Stimulated activated CD8-positive, alpha-beta memory T cell treated with anti-CD3 and anti-CD28 coated beads, Interleukin-4, amount 100 ng/mL, for 4 hours (primary cell): ENCODE measurements around the gene ZNF318.
A peak's percentile ranks its signal among the peaks of the same experiment; 100 is the strongest.
"Not testable (repeated sequence)": the region's sequence is repeated elsewhere in the genome, so short reads cannot be mapped to it uniquely, and the experiment has no call there.

Experiments used
- DNase-seq, 2 donors: peaks; one replicate each; pipeline ENCODE4 v3.0.0-alpha.2; 2020; ENCODE audit warnings: low read depth in 2 of 2, low spot score in 1 of 2

ZNF318 gene

GRCh38 chr6:43336382-43336781 is 33.1 kb downstream of the ZNF318 start:
- DNase-seq, result no peak

DNA sequence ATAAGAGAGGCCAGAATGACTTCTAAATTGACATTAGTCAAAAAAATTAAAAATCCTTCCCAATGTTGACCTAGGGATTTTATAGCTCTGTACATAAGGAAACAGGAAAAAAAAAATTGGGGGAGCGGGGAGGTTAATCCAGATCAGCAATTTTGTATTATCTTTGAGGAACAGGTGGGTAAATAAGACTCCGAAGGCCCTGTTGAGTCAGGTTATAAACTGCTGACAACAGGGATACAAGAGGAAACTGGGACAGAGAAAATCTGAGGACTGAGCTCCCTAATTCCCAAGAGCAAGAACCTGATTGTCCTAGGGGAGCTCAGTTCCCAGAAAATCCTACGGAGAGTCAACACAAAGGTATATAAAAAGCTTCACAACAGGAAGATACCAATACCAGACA is 34.0 kb downstream of the ZNF318 start:
- no peak for DNase-seq

GRCh38 chr6:43334466-43335095 is 34.9 kb downstream of the ZNF318 start:
- no peak for DNase-seq

DNA sequence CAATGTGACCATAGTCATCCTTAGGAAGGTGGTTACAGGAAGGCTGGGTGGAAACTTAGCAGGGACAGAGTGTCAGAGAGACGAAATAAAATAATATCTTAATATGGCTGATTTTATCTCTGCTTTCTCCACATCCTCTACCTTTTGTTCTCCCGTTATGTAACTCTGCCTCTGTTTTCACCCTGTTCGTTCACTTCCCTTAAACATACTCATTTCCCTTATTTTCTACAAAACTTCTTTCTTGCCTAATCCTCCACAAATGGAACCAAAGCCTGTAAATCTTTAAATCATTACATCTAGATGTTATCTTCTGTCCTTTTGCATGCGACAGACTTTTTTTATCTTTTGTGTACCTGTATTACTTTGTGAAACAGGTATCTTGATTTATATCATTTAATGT is 37.6 kb downstream of the ZNF318 start:
- DNase-seq, result no peak

DNA sequence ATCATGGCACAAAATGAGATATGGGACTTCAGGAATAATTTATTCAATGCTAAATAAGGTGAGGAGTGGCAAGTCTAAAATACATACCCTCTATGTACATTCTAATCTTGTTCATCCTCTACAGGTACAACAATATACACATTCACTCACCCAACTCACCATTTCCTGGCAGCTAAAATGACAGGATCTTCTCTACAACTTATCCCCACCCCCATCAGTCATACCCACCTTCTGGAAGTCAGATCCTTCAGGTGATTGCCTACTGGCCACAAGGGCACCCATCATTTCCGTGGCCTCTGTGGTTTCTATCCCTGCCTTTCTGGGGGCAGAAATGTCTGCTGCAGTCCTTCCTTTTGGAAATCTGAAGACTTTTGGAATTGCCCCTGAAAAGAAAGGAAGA is 38.0 kb downstream of the ZNF318 start:
- no peak for DNase-seq

DNA sequence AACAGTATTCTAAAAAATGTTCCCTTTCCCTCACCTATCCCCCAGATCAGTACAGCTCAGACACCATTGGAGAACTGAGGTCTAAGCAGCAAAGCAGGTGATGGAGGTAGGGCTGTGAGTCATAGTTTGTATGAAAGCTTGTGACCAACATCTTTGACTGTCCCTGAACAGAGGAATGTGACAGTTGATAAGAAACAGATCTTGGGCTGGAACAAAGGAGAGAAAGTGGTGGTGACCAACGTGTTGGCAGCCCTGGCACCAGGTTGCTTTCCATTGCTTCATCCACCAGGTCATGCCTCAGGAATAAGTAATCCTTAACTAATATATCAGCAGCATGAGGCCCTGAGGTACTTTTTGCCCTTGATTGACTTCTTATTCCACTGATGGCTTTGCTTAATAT is 40.9 kb downstream of the ZNF318 start:
- no peak for DNase-seq

GRCh38 chr6:43325876-43326275 is 43.6 kb downstream of the ZNF318 start:
- DNase-seq, result no peak

- no peak for DNase-seq
Measured at GRCh38 chr6:43318011-43318410, 51.4 kb downstream of the ZNF318 start.

DNA sequence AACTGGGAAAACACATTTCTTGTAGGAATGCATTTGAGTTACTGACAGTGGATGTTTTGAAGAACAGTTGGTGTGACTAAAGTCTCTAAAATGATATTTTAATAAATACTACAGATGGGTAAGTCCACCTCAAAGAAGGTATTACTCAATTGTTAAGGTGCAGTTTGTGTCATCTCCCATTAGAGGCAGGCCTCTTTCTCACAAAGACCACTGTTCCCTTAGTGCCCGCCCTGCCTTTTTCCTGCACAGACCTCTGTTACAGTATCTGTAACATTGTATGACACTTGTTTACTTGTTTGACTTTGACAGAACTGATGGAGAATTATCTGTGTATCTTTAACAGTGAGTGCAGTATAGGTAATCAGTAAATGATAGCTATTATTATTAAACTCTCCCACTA is 55.6 kb downstream of the ZNF318 start:
- no peak for DNase-seq

- DNase-seq, result no peak
Measured at GRCh38 chr6:43311666-43312065, 57.8 kb downstream of the ZNF318 start.

GRCh38 chr6:43310624-43311023 is 58.8 kb downstream of the ZNF318 start:
- DNase-seq, result no peak

DNA sequence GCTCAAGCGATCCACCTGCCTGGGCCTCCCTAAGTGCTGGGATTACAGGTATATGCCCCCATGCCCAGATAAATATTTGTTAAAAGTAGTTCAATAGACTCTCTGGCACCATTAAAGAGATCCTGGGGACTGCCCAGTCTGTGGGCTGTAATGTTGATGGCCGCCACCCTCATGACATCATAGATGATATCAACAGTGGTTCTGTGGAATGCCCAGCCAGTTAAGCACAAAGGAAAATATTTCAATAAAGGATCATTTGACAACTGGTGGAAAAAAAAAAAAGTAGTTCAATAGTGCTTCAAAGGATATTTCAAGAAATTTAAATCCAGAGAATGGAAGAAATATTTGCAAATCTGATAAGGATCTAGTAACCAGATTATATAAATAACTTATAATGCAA is 59.3 kb downstream of the ZNF318 start:
- no peak for DNase-seq

DNA sequence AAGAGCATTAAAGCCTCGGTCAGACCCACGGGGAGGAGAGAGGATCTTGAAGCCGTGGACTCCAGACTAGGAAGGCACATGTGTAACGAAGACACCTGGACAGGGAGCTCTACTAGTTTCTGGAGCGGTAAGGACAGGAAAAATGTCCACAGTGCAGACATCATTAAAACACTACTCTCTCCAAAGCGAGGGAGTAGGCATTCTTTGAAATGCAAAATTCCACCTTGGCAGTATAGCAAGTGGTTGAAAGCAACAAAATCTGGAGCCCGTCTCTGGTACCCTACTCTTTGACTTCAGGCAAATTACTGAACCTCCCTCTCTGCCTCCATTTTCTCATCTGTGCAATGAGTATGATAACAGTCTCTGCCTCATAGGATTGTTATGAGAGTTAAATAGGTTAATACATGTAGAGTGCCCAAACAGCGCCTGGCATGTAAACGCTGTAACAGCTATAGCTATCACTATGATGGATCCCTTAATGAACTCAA is 60.4 kb downstream of the ZNF318 start:
- no peak for DNase-seq

DNA sequence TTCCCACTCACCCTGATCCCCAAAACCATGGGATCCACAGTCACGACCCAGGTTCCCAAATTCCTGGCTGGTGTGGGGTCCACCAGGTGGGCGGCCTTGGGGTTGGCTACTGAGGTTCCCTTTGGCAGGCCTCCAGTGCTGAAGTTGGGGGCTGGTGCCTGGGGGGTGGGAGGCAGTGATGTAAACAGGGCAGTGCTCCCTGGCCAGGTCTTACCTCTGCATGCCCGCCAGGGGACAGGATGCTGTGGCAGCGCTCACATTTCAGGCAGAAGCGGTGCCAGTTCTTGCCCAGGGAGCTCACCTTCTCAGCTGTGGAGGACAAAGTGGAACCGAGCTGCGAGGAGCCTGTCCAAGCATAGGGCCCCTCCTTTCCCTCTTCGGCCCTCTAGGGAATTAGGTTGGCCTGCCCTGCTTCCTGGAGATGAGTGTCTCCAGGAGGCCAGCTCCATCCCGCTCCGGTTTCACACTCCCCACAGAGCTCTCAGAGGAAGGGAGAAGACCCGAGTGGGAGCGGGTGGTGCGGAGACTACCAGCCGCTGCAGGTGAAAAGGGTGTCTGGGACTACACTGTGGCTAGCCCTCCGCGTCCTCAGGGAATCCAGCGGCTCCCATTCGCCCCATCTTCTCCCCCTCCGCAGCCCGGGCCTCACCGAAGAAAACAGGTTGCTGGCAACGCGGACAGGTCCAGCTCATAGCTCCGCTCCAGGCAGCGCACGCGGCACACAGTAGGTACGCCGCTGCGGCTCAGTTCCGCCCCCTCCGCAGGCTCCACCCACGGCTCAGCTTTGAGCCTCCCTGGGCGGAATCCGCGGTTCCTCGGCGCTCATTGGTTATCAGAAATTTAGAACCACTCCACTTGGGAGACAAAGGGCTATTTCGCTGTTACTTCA is 61.1 kb downstream of the ZNF318 start, which contains the start of gene CRIP3:
Gene CRIP3 (minus strand): TSS at position 726 of the 889 bp plus-strand sequence. CDS start 34 bp downstream, at position 692.
- peak in 1 of 2 donors; percentile 11 for DNase-seq

- no peak for DNase-seq
Measured at GRCh38 chr6:43307451-43308100, 61.9 kb downstream of the ZNF318 start.

- no peak for DNase-seq
Measured at GRCh38 chr6:43306086-43306485, 63.4 kb downstream of the ZNF318 start.

DNA sequence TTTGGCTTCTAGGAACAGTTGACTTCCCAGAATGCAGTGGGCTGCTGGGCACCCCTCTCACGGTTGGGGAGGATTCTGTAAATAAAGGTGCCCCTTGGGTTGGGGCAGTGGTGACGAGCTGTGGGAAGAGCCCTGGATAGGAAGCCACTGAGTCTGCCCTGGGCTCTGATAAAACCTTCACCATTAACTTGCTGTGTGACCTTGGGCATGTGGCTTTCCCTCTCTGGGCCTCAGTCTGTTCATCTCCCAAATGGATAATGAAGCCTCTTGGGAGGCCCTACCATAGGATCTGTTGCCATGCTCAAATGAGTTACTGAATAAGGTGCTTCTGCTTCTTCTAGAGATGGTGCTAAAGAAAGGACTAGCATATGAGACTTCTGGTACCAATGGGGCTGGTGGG is 64.6 kb downstream of the ZNF318 start:
- no peak for DNase-seq

DNA sequence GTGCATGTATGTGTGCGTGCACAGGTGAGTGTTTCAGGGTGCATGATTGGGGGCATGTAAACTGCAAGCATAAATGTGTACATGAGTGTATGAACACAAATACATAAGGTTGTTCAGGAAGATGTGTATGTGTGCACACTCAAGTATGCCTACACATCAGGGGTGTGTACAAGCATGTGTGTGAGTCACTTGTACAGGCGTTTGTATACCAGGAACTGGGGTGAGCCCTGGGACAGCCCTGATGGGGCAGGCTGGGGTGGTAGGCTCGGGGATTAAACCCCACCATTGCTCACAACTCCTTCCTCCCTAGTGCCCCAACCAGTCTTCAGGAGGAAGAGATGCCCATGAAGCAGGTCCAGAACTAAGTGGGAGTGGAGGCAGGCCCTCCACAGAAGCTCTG is 65.1 kb downstream of the ZNF318 start:
- DNase-seq, result no peak

GRCh38 chr6:43303751-43304331 is 65.6 kb downstream of the ZNF318 start:
- no peak for DNase-seq

DNA sequence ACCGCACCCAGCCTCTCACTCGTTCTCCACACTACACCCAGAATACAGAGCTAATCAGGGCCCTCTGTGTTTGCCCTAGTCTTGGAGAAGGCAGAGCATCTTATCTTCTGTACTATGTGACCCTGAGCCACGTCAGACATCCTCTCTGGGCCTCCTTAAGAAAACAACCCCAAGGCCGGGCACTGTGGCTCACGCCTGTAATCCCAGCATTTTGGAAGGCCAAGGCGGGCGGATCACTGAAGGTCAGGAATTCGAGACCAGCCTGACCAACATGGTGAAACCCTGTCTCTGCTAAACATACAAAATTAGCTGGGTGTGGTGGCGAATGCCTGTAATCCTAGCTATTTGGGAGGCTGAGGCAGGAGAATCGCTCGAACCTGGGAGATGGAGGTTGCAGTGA is 66.4 kb downstream of the ZNF318 start:
- DNase-seq, result not testable (repeated sequence)

DNA sequence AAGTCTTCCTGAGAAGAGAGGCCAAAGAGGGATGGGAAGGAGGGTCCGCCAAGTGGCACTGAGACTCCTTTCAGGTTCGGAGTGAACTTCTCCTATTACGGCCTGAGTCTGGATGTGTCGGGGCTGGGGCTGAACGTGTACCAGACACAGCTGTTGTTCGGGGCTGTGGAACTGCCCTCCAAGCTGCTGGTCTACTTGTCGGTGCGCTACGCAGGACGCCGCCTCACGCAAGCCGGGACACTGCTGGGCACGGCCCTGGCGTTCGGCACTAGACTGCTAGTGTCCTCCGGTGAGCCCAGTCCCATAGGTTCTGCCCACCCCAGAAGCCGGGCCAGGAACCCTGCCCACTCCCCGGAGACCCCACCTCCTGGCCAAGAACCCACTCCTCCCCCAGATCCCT is 67.3 kb downstream of the ZNF318 start:
- DNase-seq, result no peak
